Parathyroid adenoma (tissue), 2 donors: ENCODE data around the gene REG1B.
"Not testable (repeated sequence)": the region's sequence is repeated elsewhere in the genome, so short reads cannot be mapped to it uniquely, and the experiment has no call there.

ENCODE experiments used
- H2AFZ ChIP-seq: fragments of 300-600 bp; sonication (generic); one replicate; pipeline ENCODE4 v1.7.0; 2017; ENCODE audit warnings: antibody characterized with exemption, mild to moderate bottlenecking
- H3K27ac ChIP-seq: fragments of 300-600 bp; sonication (generic); one replicate; pipeline ENCODE4 v1.7.0; 2017
- H3K27me3 ChIP-seq: fragments of 300-600 bp; sonication (generic); one replicate; pipeline ENCODE4 v1.7.0; 2017; ENCODE audit warnings: low read length; ENCODE audit not compliant: control insufficient read depth, insufficient read depth
- H3K36me3 ChIP-seq: fragments of 300-600 bp; sonication (generic); one replicate; pipeline ENCODE4 v1.7.0; 2017; ENCODE audit warnings: low read length; ENCODE audit not compliant: control insufficient read depth, insufficient read depth
- H3K4me1 ChIP-seq: fragments of 300-600 bp; sonication (generic); one replicate; pipeline ENCODE4 v1.7.0; 2017; ENCODE audit warnings: control low read depth
- H3K4me2 ChIP-seq: fragments of 300-600 bp; sonication (generic); one replicate; pipeline ENCODE4 v1.7.0; 2017; ENCODE audit warnings: low read length
- H3K4me3 ChIP-seq: fragments of 300-600 bp; sonication (generic); one replicate; pipeline ENCODE4 v1.7.0; 2017; ENCODE audit warnings: low read depth, low read length
- H3K79me2 ChIP-seq: fragments of 300-600 bp; sonication (generic); one replicate; pipeline ENCODE4 v1.7.0; 2017; ENCODE audit warnings: control low read depth
- H3K9ac ChIP-seq: fragments of 300-600 bp; sonication (generic); one replicate; pipeline ENCODE4 v1.7.0; 2017; ENCODE audit warnings: mild to moderate bottlenecking
- H3K9me3 ChIP-seq: fragments of 300-600 bp; sonication (generic); one replicate; pipeline ENCODE4 v1.7.0; 2017; ENCODE audit warnings: low read length; ENCODE audit not compliant: control insufficient read depth
- CTCF ChIP-seq: fragments of 300-600 bp; sonication (generic); IDR thresholded peaks from one replicate; pipeline ENCODE4 v1.7.0; 2017; ENCODE audit warnings: antibody characterized with exemption, mild to moderate bottlenecking
- donor health status: primary hyperparathyroidism.

The REG1B gene

GRCh38 chr2:79083597-79084251 is 4.1 kb downstream of the REG1B start:
- Histone ChIP-seq H3K27ac (no peak overlapping the region), H3K9ac (no peak overlapping the region), H3K4me3 (no peak overlapping the region), H3K79me2 (no peaks in the 10 kb centered on the region), H3K27me3 (no peaks in the 10 kb centered on the region), H3K9me3 (no peaks in the 10 kb centered on the region), H3K4me1 (no peaks in the 10 kb centered on the region), H2AFZ (no peak overlapping the region), H3K4me2 (no peak overlapping the region), H3K36me3 (no peaks in the 10 kb centered on the region)
- TF ChIP-seq CTCF, result no peak

GRCh38 chr2:79082987-79083386 is 4.8 kb downstream of the REG1B start:
- no peak overlapping the region for H3K9ac ChIP-seq
- TF ChIP-seq CTCF, result no peak
- H3K27ac ChIP-seq, result no peak overlapping the region
- no peak overlapping the region for H3K4me3 ChIP-seq
- H3K36me3 ChIP-seq, result no peaks in the 10 kb centered on the region
- no peak overlapping the region for H3K4me2 ChIP-seq
- no peaks in the 10 kb centered on the region for H3K9me3 ChIP-seq
- no peaks in the 10 kb centered on the region for H3K79me2 ChIP-seq
- no peak overlapping the region for H2AFZ ChIP-seq
- H3K4me1 ChIP-seq, result no peaks in the 10 kb centered on the region
- H3K27me3 ChIP-seq, result no peaks in the 10 kb centered on the region

- no peaks in the 10 kb centered on the region for H3K79me2 ChIP-seq
- no peak for TF ChIP-seq CTCF
- H3K27me3 ChIP-seq, result no peaks in the 10 kb centered on the region
- no peak overlapping the region for H3K4me2 ChIP-seq
- H3K4me1 ChIP-seq, result no peaks in the 10 kb centered on the region
- H3K9ac ChIP-seq, result no peak overlapping the region
- H2AFZ ChIP-seq, result no peak overlapping the region
- no peaks in the 10 kb centered on the region for H3K9me3 ChIP-seq
- H3K36me3 ChIP-seq, result no peaks in the 10 kb centered on the region
- no peak overlapping the region for H3K27ac ChIP-seq
- H3K4me3 ChIP-seq, result no peak overlapping the region
These were observed 16.7 kb downstream of the REG1B start for GRCh38 chr2:79071078-79071477.

- no peaks in the 10 kb centered on the region for H3K36me3 ChIP-seq
- no peak overlapping the region for H3K9ac ChIP-seq
- H3K4me1 ChIP-seq, result no peaks in the 10 kb centered on the region
- H3K27me3 ChIP-seq, result no peaks in the 10 kb centered on the region
- TF ChIP-seq CTCF, result no peak
- H3K79me2 ChIP-seq, result no peaks in the 10 kb centered on the region
- H3K27ac ChIP-seq, result no peak overlapping the region
- H3K4me3 ChIP-seq, result no peak overlapping the region
- H3K9me3 ChIP-seq, result no peaks in the 10 kb centered on the region
- no peak overlapping the region for H2AFZ ChIP-seq
- no peak overlapping the region for H3K4me2 ChIP-seq
These were observed 22.6 kb downstream of the REG1B start for GRCh38 chr2:79065201-79065600.

GRCh38 chr2:79054769-79055168 is 33.0 kb downstream of the REG1B start:
- H3K79me2 ChIP-seq, H3K4me3 ChIP-seq, H3K9ac ChIP-seq, H3K9me3 ChIP-seq, H2AFZ ChIP-seq, H3K4me1 ChIP-seq, H3K27ac ChIP-seq, H3K4me2 ChIP-seq, H3K36me3 ChIP-seq, H3K27me3 ChIP-seq: not testable (repeated sequence)

GRCh38 chr2:79053486-79053885 is 34.3 kb downstream of the REG1B start:
- not testable (repeated sequence) for H3K27ac ChIP-seq, H2AFZ ChIP-seq, H3K9ac ChIP-seq, H3K4me2 ChIP-seq, H3K36me3 ChIP-seq, H3K27me3 ChIP-seq, H3K79me2 ChIP-seq, H3K4me3 ChIP-seq, H3K9me3 ChIP-seq, H3K4me1 ChIP-seq
